HepG2 (cell line): ENCODE data around the gene LSM14B. TPM values are rescaled to one million over a fixed set of nuclear protein-coding genes. Genes with fewer than 3 reads are reported as not detected.
A peak's percentile ranks its signal among the peaks of the same experiment; 100 is the strongest.

Experiments
- AFF4 ChIP-seq: sonication (generic); formaldehyde crosslinking; IDR thresholded peaks from 2 replicates; pipeline ENCODE4 v1.4.0; 2020; ENCODE audit warnings: missing genetic modification reagents
- CC2D1A ChIP-seq: sonication (generic); formaldehyde crosslinking; IDR thresholded peaks from 2 replicates; pipeline ENCODE4 v1.8.1; 2023; ENCODE audit warnings: mild to moderate bottlenecking, missing genetic modification reagents
- DMAP1 ChIP-seq: IDR thresholded peaks from 2 replicates; pipeline ENCODE4 v1.6.1; 2016
- MAF1 ChIP-seq: sonication (generic); formaldehyde crosslinking; IDR thresholded peaks from 2 replicates; pipeline ENCODE4 v1.5.0; 2020; ENCODE audit warnings: missing genetic modification reagents, borderline replicate concordance
- MED13 ChIP-seq: sonication (generic); formaldehyde crosslinking; IDR thresholded peaks from 2 replicates; pipeline ENCODE4 v1.5.0; 2020; ENCODE audit warnings: missing genetic modification reagents
- MED8 ChIP-seq: sonication (generic); formaldehyde crosslinking; IDR thresholded peaks from 2 replicates; pipeline ENCODE4 v1.8.1; 2023; ENCODE audit warnings: mild to moderate bottlenecking, missing genetic modification reagents; ENCODE audit not compliant: insufficient replicate concordance
- MXD1 ChIP-seq: sonication (generic); formaldehyde crosslinking; IDR thresholded peaks from 2 replicates; pipeline ENCODE4 v1.4.0; 2020; ENCODE audit warnings: mild to moderate bottlenecking, missing genetic modification reagents
- MXI1 ChIP-seq: IDR thresholded peaks from 3 replicates; pipeline ENCODE4 v1.6.1; 2012; ENCODE audit warnings: low read depth, low read length, inconsistent platforms, borderline replicate concordance
- NFIB ChIP-seq: sonication (generic); formaldehyde crosslinking; IDR thresholded peaks from 2 replicates; pipeline ENCODE4 v1.9.0; 2021; ENCODE audit warnings: missing genetic modification reagents, mild to moderate bottlenecking, borderline replicate concordance
- POLR2A ChIP-seq, 2 experiments: IDR thresholded peaks; 2 replicates each; pipeline ENCODE4 v1.6.1; 2011; ENCODE audit warnings: low read depth in 2 of 2, low read length in 2 of 2, mild to moderate bottlenecking in 1 of 2, moderate library complexity in 1 of 2; ENCODE audit not compliant: insufficient read depth in 1 of 2
- POLR2G ChIP-seq: fragments of 200-400 bp; formaldehyde crosslinking; IDR thresholded peaks from 2 replicates; pipeline ENCODE4 v1.6.1; 2018; ENCODE audit warnings: mild to moderate bottlenecking, low read depth, low read length, moderate library complexity
- REXO4 ChIP-seq: sonication (generic); formaldehyde crosslinking; IDR thresholded peaks from 2 replicates; pipeline ENCODE4 v1.8.0; 2022; ENCODE audit warnings: missing genetic modification reagents, mild to moderate bottlenecking, borderline replicate concordance
- TFDP2 ChIP-seq: sonication (generic); formaldehyde crosslinking; IDR thresholded peaks from 2 replicates; pipeline ENCODE4 v1.4.0; 2020; ENCODE audit warnings: missing genetic modification reagents
- ZBTB49 ChIP-seq: sonication (generic); formaldehyde crosslinking; IDR thresholded peaks from 2 replicates; pipeline ENCODE4 v1.4.0; 2020; ENCODE audit warnings: missing genetic modification reagents, borderline replicate concordance
- ZNF180 ChIP-seq: sonication (generic); formaldehyde crosslinking; IDR thresholded peaks from 2 replicates; pipeline ENCODE4 v1.4.0; 2020; ENCODE audit warnings: low read depth, missing genetic modification reagents, borderline replicate concordance
- ZNF20 ChIP-seq: sonication (generic); formaldehyde crosslinking; IDR thresholded peaks from 2 replicates; pipeline ENCODE4 v1.4.0; 2020; ENCODE audit warnings: mild to moderate bottlenecking, moderate library complexity, missing genetic modification reagents
- ZNF33B ChIP-seq: sonication (generic); formaldehyde crosslinking; IDR thresholded peaks from 2 replicates; pipeline ENCODE4 v1.5.1; 2020; ENCODE audit warnings: mild to moderate bottlenecking, missing genetic modification reagents
- polyA plus RNA-seq, 8 experiments: library from polyadenylated mRNA; depleted of rRNA in 3 of 8; stranded (reverse) in 7 of 8; unstranded in 1 of 8; fragments of >200 nt; fragmentation: Illumina TruSeq in 4 of 8; extraction: Trizol in 4 of 8; gene quantifications; 2 replicates each; pipeline versions ENCODE4 v1.2.1 to v1.2.3, GENCODE V29; 2011 to 2016; ENCODE audit warnings: low read depth in 4 of 8, missing spikeins in 1 of 8, mixed read lengths in 1 of 8; ENCODE audit not compliant: insufficient read depth in 1 of 8
- total RNA-seq, 5 experiments: library from RNA; depleted of rRNA; stranded (reverse); fragments of >200 nt; fragmentation: Illumina TruSeq; extraction: Trizol; gene quantifications; 2 replicates each; pipeline ENCODE4 v1.2.3, GENCODE V29; 2016; ENCODE audit warnings: low read depth in 1 of 5

LSM14B gene
- total and polyA plus RNA-seq, 2 of the 13 experiments (the other 11 are each of a cell fraction or from before 2014, with no cell fraction given), result 43.3 to 79.2 TPM

GRCh38 chr20:62143081-62143956, 21.0 kb downstream of the LSM14B start, which contains the start of the genes PSMA7 and SS18L1 (continued):
- TF ChIP-seq DMAP1 (CRISPR knock-in tag) (peak; percentile 75), ZNF180 (CRISPR knock-in tag) (no peak), ZNF20 (no peak), POLR2A (IDR thresholded peaks at IDR 0.05; ENCODE audit: insufficient read depth in 1 of 2, low read depth in 2 of 2, low read length in 2 of 2) (peak; percentile 74 to 93), MAF1 (CRISPR knock-in tag) (no peak), CC2D1A (no peak), ZBTB49 (CRISPR knock-in tag) (no peak), TFDP2 (CRISPR knock-in tag) (peak; percentile 82), REXO4 (peak; percentile 80; the same call in 1 of the 2 replicates), MXI1 (peak; percentile 91), POLR2G (peak; percentile 93), ZNF33B (CRISPR knock-in tag) (peak; percentile 24), MED8 (CRISPR knock-in tag) (no peak), MED13 (CRISPR knock-in tag) (peak; percentile 8), NFIB (CRISPR knock-in tag) (no peak), AFF4 (CRISPR knock-in tag) (no peak), MXD1 (peak; percentile 72; the same call in 1 of the 2 replicates)
